Measurements from ENCODE around the gene STRN3. TPM values are rescaled to one million over a fixed set of nuclear protein-coding genes. Genes with fewer than 3 reads are reported as not detected.
"Not testable (repeated sequence)": the region's sequence is repeated elsewhere in the genome, so short reads cannot be mapped to it uniquely, and the experiment has no call there.

Gene STRN3
- total and polyA plus RNA-seq, 2 experiments from 2014 or later: 10.1 to 53.8 TPM

DNA sequence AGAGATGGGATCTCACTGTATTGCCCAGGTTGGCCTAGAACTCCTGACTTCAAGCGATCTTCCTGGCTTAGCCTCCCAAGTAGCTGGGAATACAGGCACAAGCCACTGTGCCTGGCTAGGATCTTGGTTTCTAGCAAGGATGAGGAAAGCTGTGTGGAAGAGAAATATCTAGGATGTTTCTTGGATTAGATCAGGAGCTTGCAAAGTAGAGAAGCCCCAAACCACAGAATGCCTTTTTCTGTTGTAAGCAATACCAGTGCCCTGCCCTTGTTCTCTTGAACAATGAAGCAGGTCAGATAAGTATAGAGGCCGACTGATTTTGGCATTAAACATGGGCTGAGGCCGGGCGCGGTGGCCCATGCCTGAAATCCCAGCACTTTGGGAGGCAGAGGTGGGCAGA is 44.3 kb upstream of the STRN3 start:
- Histone ChIP-seq H3K4me1 (ENCODE audit: insufficient read depth) (no peaks in the 10 kb centered on the region), H3K4me2 (no peak overlapping the region), H4K20me1 (ENCODE audit: insufficient read depth, poor library complexity, severe bottlenecking) (no peaks in the 10 kb centered on the region), H3K9me2 (replicated peaks; ENCODE audit: insufficient read depth) (no peaks in the 10 kb centered on the region), H3K79me2 (no peaks in the 10 kb centered on the region), H3K9me3 (ENCODE audit: low read depth) (no peaks in the 10 kb centered on the region), H2AFZ (no peak overlapping the region), H3K4me3 (no peak overlapping the region), H3K27ac (no peak overlapping the region), H3K36me3 (replicated peaks; ENCODE audit: insufficient read depth, low read depth) (no peaks in the 10 kb centered on the region), H3K27me3 (no peaks in the 10 kb centered on the region)
- DNase-seq (ENCODE audit: low spot score): no peak
- TF ChIP-seq EZH2phosphoT487 (IDR thresholded peaks at IDR 0.05; ENCODE audit: low read depth, severe bottlenecking, unreplicated experiment): no peak
- TF ChIP-seq, protein P1, sequence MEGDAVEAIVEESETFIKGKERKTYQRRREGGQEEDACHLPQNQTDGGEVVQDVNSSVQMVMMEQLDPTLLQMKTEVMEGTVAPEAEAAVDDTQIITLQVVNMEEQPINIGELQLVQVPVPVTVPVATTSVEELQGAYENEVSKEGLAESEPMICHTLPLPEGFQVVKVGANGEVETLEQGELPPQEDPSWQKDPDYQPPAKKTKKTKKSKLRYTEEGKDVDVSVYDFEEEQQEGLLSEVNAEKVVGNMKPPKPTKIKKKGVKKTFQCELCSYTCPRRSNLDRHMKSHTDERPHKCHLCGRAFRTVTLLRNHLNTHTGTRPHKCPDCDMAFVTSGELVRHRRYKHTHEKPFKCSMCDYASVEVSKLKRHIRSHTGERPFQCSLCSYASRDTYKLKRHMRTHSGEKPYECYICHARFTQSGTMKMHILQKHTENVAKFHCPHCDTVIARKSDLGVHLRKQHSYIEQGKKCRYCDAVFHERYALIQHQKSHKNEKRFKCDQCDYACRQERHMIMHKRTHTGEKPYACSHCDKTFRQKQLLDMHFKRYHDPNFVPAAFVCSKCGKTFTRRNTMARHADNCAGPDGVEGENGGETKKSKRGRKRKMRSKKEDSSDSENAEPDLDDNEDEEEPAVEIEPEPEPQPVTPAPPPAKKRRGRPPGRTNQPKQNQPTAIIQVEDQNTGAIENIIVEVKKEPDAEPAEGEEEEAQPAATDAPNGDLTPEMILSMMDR (IDR thresholded peaks at IDR 0.05; ENCODE audit: poor library complexity): no peak
- TF ChIP-seq EZH2 (IDR thresholded peaks at IDR 0.05; ENCODE audit: borderline replicate concordance): no peak
- 95% methylated on average over 5 of the region's 5 CpGs for WGBS (ENCODE audit: low lambda C conversion rate, missing lambda C conversion rate)

DNA sequence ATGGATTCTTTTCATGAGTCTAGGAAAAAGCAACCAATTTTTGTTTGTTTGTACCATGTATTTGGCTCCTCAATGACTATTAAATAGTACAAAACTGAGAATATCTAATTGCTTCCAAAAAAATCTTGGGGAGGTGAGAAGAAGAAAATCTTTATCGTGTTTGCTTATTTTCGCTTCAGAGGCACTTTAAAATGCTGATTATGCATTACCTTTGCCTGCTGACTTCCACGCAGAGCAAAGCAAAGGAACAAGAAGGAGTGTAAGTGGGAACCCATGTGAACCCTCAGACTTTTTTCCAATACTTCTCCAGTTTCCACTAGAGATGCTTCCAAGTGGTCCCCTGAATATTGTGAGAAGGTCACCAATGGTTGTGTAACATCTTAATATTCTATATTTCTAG is 43.2 kb upstream of the STRN3 start:
- Histone ChIP-seq H3K9me2 (replicated peaks; ENCODE audit: insufficient read depth) (no peaks in the 10 kb centered on the region), H3K79me2 (no peaks in the 10 kb centered on the region), H4K20me1 (ENCODE audit: insufficient read depth, poor library complexity, severe bottlenecking) (no peaks in the 10 kb centered on the region), H3K4me3 (no peak overlapping the region), H3K9me3 (ENCODE audit: low read depth) (no peaks in the 10 kb centered on the region), H3K36me3 (replicated peaks; ENCODE audit: insufficient read depth, low read depth) (no peaks in the 10 kb centered on the region), H3K27ac (no peak overlapping the region), H3K4me1 (ENCODE audit: insufficient read depth) (no peaks in the 10 kb centered on the region), H3K4me2 (no peak overlapping the region), H2AFZ (no peak overlapping the region), H3K27me3 (no peaks in the 10 kb centered on the region)
- DNase-seq (ENCODE audit: low spot score): no peak
- TF ChIP-seq, protein P1 (IDR thresholded peaks at IDR 0.05; ENCODE audit: poor library complexity): no peak
- TF ChIP-seq EZH2 (IDR thresholded peaks at IDR 0.05; ENCODE audit: borderline replicate concordance) (no peak), EZH2phosphoT487 (IDR thresholded peaks at IDR 0.05; ENCODE audit: low read depth, severe bottlenecking, unreplicated experiment) (no peak)
- WGBS (ENCODE audit: low lambda C conversion rate, missing lambda C conversion rate): 96% methylated on average over 3 of the region's 3 CpGs

- Histone ChIP-seq H3K79me2 (no peaks in the 10 kb centered on the region), H2AFZ (no peak overlapping the region), H3K9me2 (replicated peaks; ENCODE audit: insufficient read depth) (no peaks in the 10 kb centered on the region), H3K9me3 (ENCODE audit: low read depth) (no peaks in the 10 kb centered on the region), H3K36me3 (replicated peaks; ENCODE audit: insufficient read depth, low read depth) (no peaks in the 10 kb centered on the region), H3K4me3 (no peak overlapping the region), H3K4me1 (ENCODE audit: insufficient read depth) (no peaks in the 10 kb centered on the region), H3K4me2 (no peak overlapping the region), H4K20me1 (ENCODE audit: insufficient read depth, poor library complexity, severe bottlenecking) (no peaks in the 10 kb centered on the region), H3K27ac (no peak overlapping the region), H3K27me3 (no peaks in the 10 kb centered on the region)
- no peak for TF ChIP-seq EZH2 (IDR thresholded peaks at IDR 0.05; ENCODE audit: borderline replicate concordance)
- TF ChIP-seq, protein P1 (IDR thresholded peaks at IDR 0.05; ENCODE audit: poor library complexity): no peak
- TF ChIP-seq EZH2phosphoT487 (IDR thresholded peaks at IDR 0.05; ENCODE audit: low read depth, severe bottlenecking, unreplicated experiment): no peak
- 68% methylated on average over 1 of the region's 1 CpG for WGBS (ENCODE audit: low lambda C conversion rate, missing lambda C conversion rate)
- no peak for DNase-seq (ENCODE audit: low spot score)
Measured at GRCh38 chr14:31068235-31068634, 42.1 kb upstream of the STRN3 start.

GRCh38 chr14:31062908-31063307 is 36.7 kb upstream of the STRN3 start:
- not testable (repeated sequence) for H3K9me3 ChIP-seq (ENCODE audit: low read depth); DNase-seq (ENCODE audit: low spot score); H3K4me3 ChIP-seq; H3K27me3 ChIP-seq; H3K9me2 ChIP-seq (replicated peaks; ENCODE audit: insufficient read depth); H2AFZ ChIP-seq; H3K27ac ChIP-seq; H4K20me1 ChIP-seq (ENCODE audit: insufficient read depth, poor library complexity, severe bottlenecking); H3K79me2 ChIP-seq; H3K4me2 ChIP-seq; H3K36me3 ChIP-seq (replicated peaks; ENCODE audit: insufficient read depth, low read depth)
- peaks cover 15% of the 10 kb centered on the region for H3K4me1 ChIP-seq (ENCODE audit: insufficient read depth)
- 83% methylated on average over 8 of the region's 8 CpGs for WGBS (ENCODE audit: low lambda C conversion rate, missing lambda C conversion rate)
